DMS53 (cell line): ENCODE measurements around the gene SYT13.

ENCODE experiments used
- DNase-seq: peaks from one replicate; lab custom pipeline; 2025; lab: John Stamatoyannopoulos, UW

SYT13 gene

GRCh38 chr11:45313171-45313865, 27.2 kb upstream of the SYT13 start:
- no peak for DNase-seq

- DNase-seq = no peak
These were observed 19.9 kb upstream of the SYT13 start for GRCh38 chr11:45305874-45306623.

GRCh38 chr11:45304992-45305335, 18.8 kb upstream of the SYT13 start:
- DNase-seq = no peak

- DNase-seq = no peak
These were observed 18.2 kb upstream of the SYT13 start for GRCh38 chr11:45304111-45304991.

- DNase-seq = no peak
These were observed 17.2 kb upstream of the SYT13 start for GRCh38 chr11:45303316-45303715.

- DNase-seq = peak; percentile 45
These were observed 15.6 kb upstream of the SYT13 start for GRCh38 chr11:45301537-45302246.

- no peak for DNase-seq
These were observed 14.6 kb upstream of the SYT13 start for GRCh38 chr11:45300715-45301114.

GRCh38 chr11:45298718-45299117, 12.6 kb upstream of the SYT13 start:
- no peak for DNase-seq

GRCh38 chr11:45296075-45296474, 9.9 kb upstream of the SYT13 start:
- no peak for DNase-seq

GRCh38 chr11:45294499-45294898, 8.4 kb upstream of the SYT13 start:
- DNase-seq = no peak

- peak; percentile 88 for DNase-seq
These were observed 7.5 kb upstream of the SYT13 start for GRCh38 chr11:45293566-45294192.

GRCh38 chr11:45290586-45290985, 4.4 kb upstream of the SYT13 start:
- no peak for DNase-seq

GRCh38 chr11:45289369-45289768, 3.2 kb upstream of the SYT13 start:
- peak; percentile 41 for DNase-seq

- DNase-seq = no peak
These were observed 2.2 kb upstream of the SYT13 start for GRCh38 chr11:45288339-45288738.

- no peak for DNase-seq
These were observed 1.3 kb upstream of the SYT13 start for GRCh38 chr11:45287316-45287903.

GRCh38 chr11:45285250-45285828, 802 bp downstream of the SYT13 start:
- peak; percentile 44 for DNase-seq

- DNase-seq = peak; percentile 15
These were observed 4.1 kb downstream of the SYT13 start for GRCh38 chr11:45282081-45282480.

- peak; percentile 97 for DNase-seq
These were observed 5.7 kb downstream of the SYT13 start for GRCh38 chr11:45280449-45280848.

GRCh38 chr11:45279645-45280044, 6.5 kb downstream of the SYT13 start:
- no peak for DNase-seq

- DNase-seq = peak; percentile 74
These were observed 7.4 kb downstream of the SYT13 start for GRCh38 chr11:45278714-45279113.

- DNase-seq = no peak
These were observed 10.3 kb downstream of the SYT13 start for GRCh38 chr11:45275828-45276227.
